Measurements from ENCODE around the gene SESTD1. TPM values are rescaled to one million over a fixed set of nuclear protein-coding genes. Genes with fewer than 3 reads are reported as not detected.

SESTD1 gene
- total RNA-seq, 1 experiment from 2014 or later = 26.6 TPM

DNA sequence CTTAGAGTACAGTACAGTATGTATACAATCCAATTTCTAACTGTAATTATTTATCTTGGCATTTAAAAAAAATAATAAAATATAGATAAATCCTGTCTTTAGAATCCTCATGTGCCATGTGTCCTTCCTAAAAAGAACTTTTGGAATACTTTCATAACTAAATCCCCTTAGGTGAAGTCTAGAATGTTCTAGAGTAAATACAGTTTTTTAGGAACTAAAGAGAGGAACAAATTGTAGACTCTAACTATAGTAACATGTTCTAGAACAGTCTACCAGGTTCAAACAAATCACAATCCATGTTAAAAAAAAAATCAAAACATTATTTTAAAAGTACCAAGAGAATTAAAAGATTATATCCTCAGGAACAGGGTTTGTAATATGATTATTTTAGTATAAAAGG, 134.1 kb downstream of the SESTD1 start:
- no peak for ATAC-seq
- intact Hi-C loops (cut with micrococcal nuclease) = no loop called here

More for the DNA sequence above, 134.1 kb downstream of the SESTD1 start:
- Histone ChIP-seq H3K27me3 (ENCODE audit: insufficient read depth, low read length) (no peaks in the 10 kb centered on the region), H3K9ac (ENCODE audit: low read length) (no peak overlapping the region), H3K4me2 (ENCODE audit: low read length) (no peak overlapping the region), H3K36me3 (ENCODE audit: control insufficient read depth in 1 of 2, insufficient read depth in 2 of 2, low read length in 2 of 2) (no peaks in the 10 kb centered on the region), H3K4me3 (replicated peaks in 1 of 2; ENCODE audit: low read depth in 1 of 2, low read length in 2 of 2) (no peak overlapping the region), H3K27ac (ENCODE audit: low read depth, low read length) (no peak overlapping the region), H3K4me1 (ENCODE audit: control insufficient read depth in 1 of 2, insufficient read depth in 2 of 2, low read length in 2 of 2) (no peaks in the 10 kb centered on the region), H2AFZ (ENCODE audit: low read depth, low read length, poor library complexity, severe bottlenecking) (no peak overlapping the region), H3K9me2 (ENCODE audit: insufficient read depth) (no peaks in the 10 kb centered on the region), H3K79me2 (ENCODE audit: insufficient read depth, low read length) (no peaks in the 10 kb centered on the region), H4K20me1 (ENCODE audit: insufficient read depth) (no peaks in the 10 kb centered on the region), H3K9me3 (ENCODE audit: control insufficient read depth in 1 of 2, insufficient read depth in 1 of 2, low read depth in 1 of 2, low read length in 2 of 2) (no peaks in the 10 kb centered on the region)
- ChIA-PET POLR2A (no interaction called here), RAD21 (ENCODE audit: low non-redundant PET in 1 of 2, low total read pairs in 2 of 2, uncharacterized antibody in 2 of 2, unreplicated experiment in 2 of 2) (interaction anchor here in 1 of 2 experiments (1.1 kb wide), 1 partner anchor 369 kb away, joined by 3 read pairs; no protein-coding TSS in a partner anchor), CTCF (interaction anchor here (0.7 to 1.7 kb wide), 7 partner anchors 8 to 369 kb away, joined by 3 to 12 read pairs (median 8); no protein-coding TSS in a partner anchor)
- DNase-seq (ENCODE audit: low read depth, low spot score) = no peak
- BruUV-seq (replicated peaks) = no TSS peak
- TF ChIP-seq POLR2A (IDR thresholded peaks at IDR 0.05; ENCODE audit: borderline replicate concordance, extremely low read depth, insufficient read depth, insufficient read length) = no peak
- TF ChIP-seq, protein P1, sequence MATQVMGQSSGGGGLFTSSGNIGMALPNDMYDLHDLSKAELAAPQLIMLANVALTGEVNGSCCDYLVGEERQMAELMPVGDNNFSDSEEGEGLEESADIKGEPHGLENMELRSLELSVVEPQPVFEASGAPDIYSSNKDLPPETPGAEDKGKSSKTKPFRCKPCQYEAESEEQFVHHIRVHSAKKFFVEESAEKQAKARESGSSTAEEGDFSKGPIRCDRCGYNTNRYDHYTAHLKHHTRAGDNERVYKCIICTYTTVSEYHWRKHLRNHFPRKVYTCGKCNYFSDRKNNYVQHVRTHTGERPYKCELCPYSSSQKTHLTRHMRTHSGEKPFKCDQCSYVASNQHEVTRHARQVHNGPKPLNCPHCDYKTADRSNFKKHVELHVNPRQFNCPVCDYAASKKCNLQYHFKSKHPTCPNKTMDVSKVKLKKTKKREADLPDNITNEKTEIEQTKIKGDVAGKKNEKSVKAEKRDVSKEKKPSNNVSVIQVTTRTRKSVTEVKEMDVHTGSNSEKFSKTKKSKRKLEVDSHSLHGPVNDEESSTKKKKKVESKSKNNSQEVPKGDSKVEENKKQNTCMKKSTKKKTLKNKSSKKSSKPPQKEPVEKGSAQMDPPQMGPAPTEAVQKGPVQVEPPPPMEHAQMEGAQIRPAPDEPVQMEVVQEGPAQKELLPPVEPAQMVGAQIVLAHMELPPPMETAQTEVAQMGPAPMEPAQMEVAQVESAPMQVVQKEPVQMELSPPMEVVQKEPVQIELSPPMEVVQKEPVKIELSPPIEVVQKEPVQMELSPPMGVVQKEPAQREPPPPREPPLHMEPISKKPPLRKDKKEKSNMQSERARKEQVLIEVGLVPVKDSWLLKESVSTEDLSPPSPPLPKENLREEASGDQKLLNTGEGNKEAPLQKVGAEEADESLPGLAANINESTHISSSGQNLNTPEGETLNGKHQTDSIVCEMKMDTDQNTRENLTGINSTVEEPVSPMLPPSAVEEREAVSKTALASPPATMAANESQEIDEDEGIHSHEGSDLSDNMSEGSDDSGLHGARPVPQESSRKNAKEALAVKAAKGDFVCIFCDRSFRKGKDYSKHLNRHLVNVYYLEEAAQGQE (IDR thresholded peaks at IDR 0.05; ENCODE audit: low read depth) = no peak
- no peak for TF ChIP-seq CEBPB (IDR thresholded peaks at IDR 0.05; ENCODE audit: low read depth)
- TF ChIP-seq RAD21 (IDR thresholded peaks at IDR 0.05; ENCODE audit: low read depth) = no peak
- TF ChIP-seq SRF (IDR thresholded peaks at IDR 0.05; ENCODE audit: low read depth) = no peak
- TF ChIP-seq YY1 (IDR thresholded peaks at IDR 0.05; ENCODE audit: extremely low read depth, insufficient replicate concordance, low read depth, low read length) = no peak
- TF ChIP-seq SP1 (IDR thresholded peaks at IDR 0.05; ENCODE audit: low read depth) = no peak
- no peak for TF ChIP-seq SIN3A (IDR thresholded peaks at IDR 0.05; ENCODE audit: low read depth)
- no peak for TF ChIP-seq ZFX (IDR thresholded peaks at IDR 0.05)
- TF ChIP-seq EZH2 (IDR thresholded peaks at IDR 0.05) = no peak
- no peak for TF ChIP-seq CTCF (IDR thresholded peaks at IDR 0.05 in 2 of 3, conservative IDR thresholded peaks at IDR 0.05 in 1 of 3; ENCODE audit: borderline replicate concordance in 1 of 3, insufficient read depth in 1 of 3, low read depth in 2 of 3, low read length in 2 of 3)
- TF ChIP-seq, protein P2, sequence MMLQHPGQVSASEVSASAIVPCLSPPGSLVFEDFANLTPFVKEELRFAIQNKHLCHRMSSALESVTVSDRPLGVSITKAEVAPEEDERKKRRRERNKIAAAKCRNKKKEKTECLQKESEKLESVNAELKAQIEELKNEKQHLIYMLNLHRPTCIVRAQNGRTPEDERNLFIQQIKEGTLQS (IDR thresholded peaks at IDR 0.05) = no peak
- TF ChIP-seq FOSL1 (IDR thresholded peaks at IDR 0.05; ENCODE audit: low read depth) = no peak
- TF ChIP-seq CBX3 (IDR thresholded peaks at IDR 0.05; ENCODE audit: low read depth) = no peak
- no peak for TF ChIP-seq POLR2AphosphoS5 (IDR thresholded peaks at IDR 0.05; ENCODE audit: low read depth, low read length)
- TF ChIP-seq, protein P3, sequence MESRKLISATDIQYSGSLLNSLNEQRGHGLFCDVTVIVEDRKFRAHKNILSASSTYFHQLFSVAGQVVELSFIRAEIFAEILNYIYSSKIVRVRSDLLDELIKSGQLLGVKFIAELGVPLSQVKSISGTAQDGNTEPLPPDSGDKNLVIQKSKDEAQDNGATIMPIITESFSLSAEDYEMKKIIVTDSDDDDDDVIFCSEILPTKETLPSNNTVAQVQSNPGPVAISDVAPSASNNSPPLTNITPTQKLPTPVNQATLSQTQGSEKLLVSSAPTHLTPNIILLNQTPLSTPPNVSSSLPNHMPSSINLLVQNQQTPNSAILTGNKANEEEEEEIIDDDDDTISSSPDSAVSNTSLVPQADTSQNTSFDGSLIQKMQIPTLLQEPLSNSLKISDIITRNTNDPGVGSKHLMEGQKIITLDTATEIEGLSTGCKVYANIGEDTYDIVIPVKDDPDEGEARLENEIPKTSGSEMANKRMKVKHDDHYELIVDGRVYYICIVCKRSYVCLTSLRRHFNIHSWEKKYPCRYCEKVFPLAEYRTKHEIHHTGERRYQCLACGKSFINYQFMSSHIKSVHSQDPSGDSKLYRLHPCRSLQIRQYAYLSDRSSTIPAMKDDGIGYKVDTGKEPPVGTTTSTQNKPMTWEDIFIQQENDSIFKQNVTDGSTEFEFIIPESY (IDR thresholded peaks at IDR 0.05; ENCODE audit: extremely low read depth, insufficient replicate concordance, low read length) = no peak
- TF ChIP-seq EZH2phosphoT487 (IDR thresholded peaks at IDR 0.05; ENCODE audit: borderline replicate concordance) = no peak

Measured in HCT116 (cell line).